CD14-positive monocyte (primary cell): ENCODE data around the gene TTC29. TPM values are rescaled to one million over a fixed set of nuclear protein-coding genes. Genes with fewer than 3 reads are reported as not detected.

Experiments used
- DNase-seq, 3 donors: peaks; one replicate each; pipeline ENCODE4 v3.0.0-alpha.2; 2011 to 2022
- H2AFZ ChIP-seq: 2 replicates; pipeline ENCODE4 v1.6.0; 2012; ENCODE audit warnings: mild to moderate bottlenecking, low read depth, low read length, inconsistent platforms; ENCODE audit not compliant: insufficient read depth, poor library complexity, severe bottlenecking
- H3K27ac ChIP-seq, 2 donors: 1 replicate in 1 of 2; 2 replicates in 1 of 2; pipeline ENCODE4 v1.5.1; 2012 to 2013; ENCODE audit warnings: low read length in 2 of 2, control low read depth in 1 of 2, inconsistent platforms in 1 of 2, low read depth in 1 of 2, mild to moderate bottlenecking in 1 of 2
- H3K27me3 ChIP-seq, 2 donors: one replicate each; pipeline versions ENCODE4 v1.6.0 to v1.6.1; 2011 to 2013; ENCODE audit warnings: low read length in 2 of 2; ENCODE audit not compliant: control insufficient read depth in 2 of 2, insufficient read depth in 2 of 2
- H3K36me3 ChIP-seq, 2 donors: replicated peaks in 1 of 2; 1 replicate in 1 of 2; 2 replicates in 1 of 2; pipeline versions ENCODE4 v1.5.1 to v1.6.1; 2012 to 2013; ENCODE audit warnings: low read length in 2 of 2, control low read depth in 1 of 2, inconsistent platforms in 1 of 2, mild to moderate bottlenecking in 1 of 2; ENCODE audit not compliant: insufficient read depth in 2 of 2, control insufficient read depth in 1 of 2
- H3K4me1 ChIP-seq, 2 donors: 1 replicate in 1 of 2; 2 replicates in 1 of 2; pipeline versions ENCODE4 v1.5.1 to v1.6.1; 2012 to 2013; ENCODE audit warnings: low read length in 2 of 2, control low read depth in 1 of 2, inconsistent platforms in 1 of 2, mild to moderate bottlenecking in 1 of 2, moderate library complexity in 1 of 2; ENCODE audit not compliant: insufficient read depth in 2 of 2, control insufficient read depth in 1 of 2
- H3K4me2 ChIP-seq: replicated peaks from 2 replicates; pipeline ENCODE3; 2012; ENCODE audit warnings: low read length, moderate library complexity, mild to moderate bottlenecking; ENCODE audit not compliant: poor library complexity, severe bottlenecking; ENCODE audit errors: extremely low read depth
- H3K4me3 ChIP-seq, 3 experiments: fragments of 200-600 bp in 1 of 3; sonication (generic) in 1 of 3; replicated peaks in 1 of 3; 1 replicate in 2 of 3; 2 replicates in 1 of 3; pipeline ENCODE4 v1.5.1; 2011 to 2013; ENCODE audit warnings: low read length in 3 of 3, mild to moderate bottlenecking in 3 of 3, control low read depth in 2 of 3, low read depth in 2 of 3, inconsistent platforms in 1 of 3, moderate library complexity in 1 of 3
- H3K79me2 ChIP-seq: 2 replicates; pipeline ENCODE4 v1.6.0; 2012; ENCODE audit warnings: mild to moderate bottlenecking, control low read depth, inconsistent platforms, low read length, moderate library complexity; ENCODE audit not compliant: insufficient read depth
- H3K9ac ChIP-seq: 2 replicates; pipeline ENCODE4 v1.6.0; 2017; ENCODE audit warnings: low read length, mild to moderate bottlenecking; ENCODE audit not compliant: insufficient read depth, poor library complexity, severe bottlenecking
- H3K9me3 ChIP-seq, 2 donors: replicated peaks in 1 of 2; 1 replicate in 1 of 2; 2 replicates in 1 of 2; pipeline versions ENCODE4 v1.5.1 to v1.6.1; 2012 to 2013; ENCODE audit warnings: low read length in 2 of 2, control low read depth in 1 of 2; ENCODE audit not compliant: control insufficient read depth in 1 of 2, insufficient read depth in 1 of 2
- H4K20me1 ChIP-seq: 2 replicates; pipeline ENCODE4 v1.6.0; 2012; ENCODE audit warnings: mild to moderate bottlenecking, low read length, control low read depth, moderate library complexity; ENCODE audit not compliant: insufficient read depth
- H3K27ac Mint-ChIP-seq, 7 donors: one replicate each; pipeline ENCODE4 v1.8.0; 2020; ENCODE audit warnings: mild to moderate bottlenecking in 7 of 7, mixed read lengths in 7 of 7, moderate library complexity in 6 of 7, inconsistent platforms in 2 of 7
- H3K27me3 Mint-ChIP-seq, 3 donors: one replicate each; pipeline ENCODE4 v1.8.0; 2021 to 2022; ENCODE audit warnings: low read depth in 3 of 3, mild to moderate bottlenecking in 3 of 3, mixed read lengths in 3 of 3, moderate library complexity in 3 of 3, inconsistent platforms in 1 of 3
- H3K36me3 Mint-ChIP-seq, 2 donors: one replicate each; pipeline ENCODE4 v1.8.0; 2020; ENCODE audit warnings: mixed read lengths in 2 of 2, inconsistent platforms in 1 of 2, mild to moderate bottlenecking in 1 of 2
- H3K4me1 Mint-ChIP-seq: one replicate; pipeline ENCODE4 v1.8.0; 2020; ENCODE audit warnings: mild to moderate bottlenecking, mixed read lengths
- H3K4me3 Mint-ChIP-seq, 2 donors: one replicate each; pipeline ENCODE4 v1.8.0; 2020; ENCODE audit warnings: mild to moderate bottlenecking in 2 of 2, mixed read lengths in 2 of 2, moderate library complexity in 1 of 2
- H3K9me3 Mint-ChIP-seq, 7 donors: one replicate each; pipeline ENCODE4 v1.8.0; 2020 to 2022; ENCODE audit warnings: mixed read lengths in 7 of 7, mild to moderate bottlenecking in 6 of 7, moderate library complexity in 6 of 7, inconsistent platforms in 2 of 7
- whole genome bisulfite sequencing: methylation state at CpG from one replicate; pipeline ENCODE4 v1.1.5; 2013; ENCODE audit warnings: missing lambda C conversion rate; ENCODE audit not compliant: insufficient coverage; 5-methylcytosine and 5-hydroxymethylcytosine counted together
- intact Hi-C, 2 donors: fragments of 100-400 bp; cut with micrococcal nuclease; formaldehyde crosslinking; loops; one replicate each; pipeline versions ENCODE4 v1.15.0 to v1.15.1; 2023
- polyA plus RNA-seq, 3 donors: library from polyadenylated mRNA; depleted of rRNA in 1 of 3; unstranded in 2 of 3; stranded (reverse) in 1 of 3; fragments of 300-500 nt in 2 of 3; fragments of >200 nt in 1 of 3; fragmentation: Illumina TruSeq in 2 of 3; gene quantifications; 1 replicate in 2 of 3; 2 replicates in 1 of 3; pipeline ENCODE4 v1.2.3, GENCODE V29; 2012 to 2021
- TF ChIP-seq, protein P1 (sequence below): fragments of 200-600 bp; IDR thresholded peaks from one replicate; pipeline ENCODE4 v1.8.0; 2022; ENCODE audit warnings: antibody characterized with exemption, mild to moderate bottlenecking

TTC29 gene
- polyA plus RNA-seq, 3 donors: not detected

DNA sequence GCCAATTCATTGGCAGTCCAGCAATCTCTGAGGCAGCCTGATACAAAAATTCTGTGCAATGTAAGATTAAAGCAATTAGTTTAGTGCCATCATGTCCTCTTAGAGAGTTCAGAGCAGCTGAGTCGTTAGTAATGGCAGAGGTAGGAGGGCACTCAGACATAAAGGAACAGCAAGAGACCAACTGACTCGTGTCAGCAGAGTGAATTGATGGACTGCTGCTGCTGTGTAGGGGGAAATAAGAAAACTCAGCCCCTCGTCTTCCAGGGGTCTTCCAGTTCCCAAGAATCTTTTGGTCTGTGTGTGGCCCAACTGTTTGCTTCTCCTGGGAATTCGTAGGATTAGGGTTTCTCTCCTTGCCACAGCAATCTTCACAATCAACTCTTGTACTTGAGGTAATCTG lies 100.9 kb downstream of the TTC29 start:
- Histone ChIP-seq H3K4me2 (no peak overlapping the region), H3K36me3 (no peaks in the 10 kb centered on the region), H3K4me3 (no peak overlapping the region), H3K79me2 (no peaks in the 10 kb centered on the region), H3K4me1 (no peaks in the 10 kb centered on the region), H3K27me3 (no peaks in the 10 kb centered on the region), H3K9me3 (no peaks in the 10 kb centered on the region), H4K20me1 (no peaks in the 10 kb centered on the region), H3K27ac (no peak overlapping the region), H2AFZ (no peak overlapping the region), H3K9ac (no peak overlapping the region)
- Mint-ChIP-seq H3K4me1 (no peaks in the 10 kb centered on the region), H3K27me3 (no peaks in the 10 kb centered on the region), H3K27ac (no peak overlapping the region), H3K36me3 (no peaks in the 10 kb centered on the region), H3K9me3 (peaks cover 0 to 3% (median 2%) of the 10 kb centered on the region in 7 donors), H3K4me3 (no peak overlapping the region)
- 17% methylated on average over 1 of the region's 4 CpGs for WGBS
- TF ChIP-seq, protein P1, sequence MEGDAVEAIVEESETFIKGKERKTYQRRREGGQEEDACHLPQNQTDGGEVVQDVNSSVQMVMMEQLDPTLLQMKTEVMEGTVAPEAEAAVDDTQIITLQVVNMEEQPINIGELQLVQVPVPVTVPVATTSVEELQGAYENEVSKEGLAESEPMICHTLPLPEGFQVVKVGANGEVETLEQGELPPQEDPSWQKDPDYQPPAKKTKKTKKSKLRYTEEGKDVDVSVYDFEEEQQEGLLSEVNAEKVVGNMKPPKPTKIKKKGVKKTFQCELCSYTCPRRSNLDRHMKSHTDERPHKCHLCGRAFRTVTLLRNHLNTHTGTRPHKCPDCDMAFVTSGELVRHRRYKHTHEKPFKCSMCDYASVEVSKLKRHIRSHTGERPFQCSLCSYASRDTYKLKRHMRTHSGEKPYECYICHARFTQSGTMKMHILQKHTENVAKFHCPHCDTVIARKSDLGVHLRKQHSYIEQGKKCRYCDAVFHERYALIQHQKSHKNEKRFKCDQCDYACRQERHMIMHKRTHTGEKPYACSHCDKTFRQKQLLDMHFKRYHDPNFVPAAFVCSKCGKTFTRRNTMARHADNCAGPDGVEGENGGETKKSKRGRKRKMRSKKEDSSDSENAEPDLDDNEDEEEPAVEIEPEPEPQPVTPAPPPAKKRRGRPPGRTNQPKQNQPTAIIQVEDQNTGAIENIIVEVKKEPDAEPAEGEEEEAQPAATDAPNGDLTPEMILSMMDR: no peak
- intact Hi-C loops: no loop called here
- DNase-seq: no peak

DNA sequence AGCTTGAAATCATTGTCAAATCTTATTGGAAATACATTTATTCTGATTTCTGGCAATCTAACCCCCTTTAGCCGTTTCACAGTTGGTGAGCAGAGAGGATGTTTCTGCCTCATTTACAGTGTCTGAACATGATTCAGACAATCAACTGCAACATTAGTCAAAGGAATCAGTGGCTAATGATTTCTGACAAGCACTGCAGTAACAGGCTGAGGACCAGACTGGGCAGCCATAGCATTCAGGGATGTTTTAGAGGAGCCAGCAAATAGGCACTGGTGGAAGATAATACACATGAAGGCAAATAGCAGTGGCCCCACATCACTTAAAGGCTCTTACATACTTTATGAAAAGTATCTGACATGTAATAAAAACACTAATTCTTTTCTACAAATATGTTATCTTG lies 102.8 kb downstream of the TTC29 start:
- no peaks in the 10 kb centered on the region for H3K36me3 Mint-ChIP-seq
- Histone ChIP-seq H2AFZ (no peak overlapping the region), H3K36me3 (no peaks in the 10 kb centered on the region), H3K9me3 (no peaks in the 10 kb centered on the region), H4K20me1 (no peaks in the 10 kb centered on the region), H3K4me3 (no peak overlapping the region), H3K27me3 (no peaks in the 10 kb centered on the region), H3K27ac (no peak overlapping the region), H3K9ac (no peak overlapping the region), H3K4me2 (no peak overlapping the region), H3K4me1 (no peaks in the 10 kb centered on the region), H3K79me2 (no peaks in the 10 kb centered on the region)
- WGBS: no CpG with 5 or more reads among the region's 1 CpG
- H3K4me1 Mint-ChIP-seq: no peaks in the 10 kb centered on the region
- DNase-seq: no peak
- H3K27ac Mint-ChIP-seq: peak overlapping the region in 1 of 7 donors; percentile 38
- peaks cover 0 to 3% (median 2%) of the 10 kb centered on the region in 7 donors for H3K9me3 Mint-ChIP-seq
- intact Hi-C loops: no loop called here
- no peaks in the 10 kb centered on the region for H3K27me3 Mint-ChIP-seq
- H3K4me3 Mint-ChIP-seq: no peak overlapping the region
- TF ChIP-seq, protein P1: no peak
